HG03457 (cell line): ENCODE data around the gene DPP10.

Source experiments
- ATAC-seq: cut with Tn5 transposase; IDR thresholded peaks from one replicate; pipeline ENCODE4 v1.9.1; 2021; ENCODE audit warnings: moderate number of reproducible peaks; ENCODE audit not compliant: unreplicated experiment

The DPP10 gene

GRCh38 chr2:114579542-114579941 lies 137.1 kb downstream of the DPP10 start:
- ATAC-seq: no peak

GRCh38 chr2:114580691-114581090 lies 138.2 kb downstream of the DPP10 start:
- no peak for ATAC-seq

DNA sequence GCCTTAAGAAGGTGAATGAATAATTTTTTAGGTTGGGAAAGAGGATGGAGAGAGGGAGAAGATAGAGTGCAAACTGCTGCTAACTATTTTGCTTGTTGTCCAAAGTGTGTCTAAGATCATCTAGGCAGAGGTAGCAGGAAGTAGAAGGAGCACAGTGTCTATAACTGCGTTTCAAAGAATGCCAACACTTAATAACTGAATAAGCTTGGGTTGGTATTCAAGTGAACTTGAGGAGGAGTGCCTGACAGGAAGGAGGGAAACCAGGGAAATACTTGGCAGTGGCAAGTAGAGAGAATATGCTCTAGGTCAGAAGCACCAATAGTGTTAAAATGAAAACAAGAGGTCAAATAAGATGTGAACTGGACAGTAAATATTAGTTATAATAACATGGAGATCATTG lies 155.9 kb downstream of the DPP10 start:
- no peak for ATAC-seq

DNA sequence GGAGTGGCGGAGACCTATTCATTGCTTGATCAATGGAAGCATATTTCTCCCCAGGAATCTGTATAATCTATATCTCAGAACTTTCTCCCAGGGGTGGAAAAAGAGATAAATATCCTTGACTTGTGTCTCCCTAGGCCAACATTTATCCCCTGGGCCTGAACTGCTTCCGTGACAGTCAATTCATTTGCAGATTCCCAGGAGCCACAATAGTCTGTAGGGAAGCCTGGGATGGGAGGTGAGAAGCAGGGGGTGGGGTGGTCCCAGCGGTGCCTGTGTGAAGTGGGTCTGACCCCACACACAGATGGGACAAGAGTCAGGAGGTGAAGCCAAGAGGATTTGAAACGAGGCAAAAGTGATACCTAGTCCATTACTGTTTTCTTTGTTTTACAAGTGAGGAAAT lies 166.8 kb downstream of the DPP10 start:
- no peak for ATAC-seq

GRCh38 chr2:114609801-114610200 lies 167.4 kb downstream of the DPP10 start:
- ATAC-seq: no peak

DNA sequence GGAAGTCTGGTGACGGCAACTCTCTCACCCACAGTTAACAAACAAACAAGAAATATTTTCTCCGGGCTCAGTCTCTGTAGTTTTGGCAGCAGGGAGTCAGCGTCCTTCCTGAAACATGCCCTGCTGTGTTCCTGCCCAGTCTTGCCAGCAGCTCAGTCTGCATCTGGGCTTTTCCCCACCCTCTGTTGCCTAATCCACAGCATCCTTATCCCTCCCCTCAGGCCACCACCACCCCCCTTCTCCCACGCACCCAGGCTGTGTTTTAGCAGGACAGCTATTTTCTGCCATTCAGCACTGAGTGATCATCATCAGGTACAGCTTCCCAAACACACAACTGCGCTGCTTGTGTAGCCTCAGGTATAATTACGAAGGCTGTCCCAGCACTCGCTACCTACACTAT lies 168.2 kb downstream of the DPP10 start:
- ATAC-seq: no peak

DNA sequence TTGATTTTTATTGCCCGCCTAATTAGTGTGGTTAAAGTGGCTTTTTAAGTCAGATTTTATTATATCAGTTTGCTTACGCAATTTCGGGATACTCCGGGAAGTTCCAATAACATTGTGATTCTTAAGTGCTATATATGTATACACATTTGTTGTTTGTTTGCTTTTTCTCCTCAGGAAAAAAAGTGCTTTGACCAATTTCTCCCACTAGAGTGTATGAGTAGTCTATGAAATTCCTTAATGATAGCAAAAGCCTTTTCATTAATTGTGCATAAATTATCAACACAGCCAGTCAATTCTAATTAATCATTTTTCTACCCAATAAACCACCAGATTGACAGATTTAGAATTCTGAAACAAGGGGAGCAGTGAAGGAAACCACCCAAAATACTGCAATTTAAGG lies 172.2 kb downstream of the DPP10 start:
- ATAC-seq: no peak

DNA sequence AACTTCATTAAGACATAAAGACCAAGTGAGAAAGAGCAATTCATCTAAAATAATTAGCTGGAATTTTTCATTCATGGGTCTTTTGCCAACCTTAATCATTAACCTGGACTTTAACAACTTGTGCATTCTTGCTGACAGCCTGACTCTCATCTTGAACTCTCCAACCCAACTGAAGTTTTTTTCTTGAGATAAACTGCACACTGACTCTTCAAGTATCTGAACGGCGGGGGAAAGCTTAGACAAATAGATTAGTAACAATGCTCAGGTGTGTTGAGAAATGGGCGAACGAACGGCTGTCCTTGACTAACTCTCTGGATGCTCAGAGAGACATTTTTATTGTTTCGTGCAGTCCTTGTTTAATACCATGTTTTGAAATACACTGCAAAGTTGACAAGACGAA lies 186.0 kb downstream of the DPP10 start:
- ATAC-seq: no peak

- ATAC-seq: no peak
These were observed 188.7 kb downstream of the DPP10 start for GRCh38 chr2:114631146-114631545.

GRCh38 chr2:114642166-114642770 lies 199.8 kb downstream of the DPP10 start:
- ATAC-seq: no peak

- no peak for ATAC-seq
These were observed 200.6 kb downstream of the DPP10 start for GRCh38 chr2:114642988-114643553.

- ATAC-seq: no peak
These were observed 209.5 kb downstream of the DPP10 start for GRCh38 chr2:114651933-114652332.

DNA sequence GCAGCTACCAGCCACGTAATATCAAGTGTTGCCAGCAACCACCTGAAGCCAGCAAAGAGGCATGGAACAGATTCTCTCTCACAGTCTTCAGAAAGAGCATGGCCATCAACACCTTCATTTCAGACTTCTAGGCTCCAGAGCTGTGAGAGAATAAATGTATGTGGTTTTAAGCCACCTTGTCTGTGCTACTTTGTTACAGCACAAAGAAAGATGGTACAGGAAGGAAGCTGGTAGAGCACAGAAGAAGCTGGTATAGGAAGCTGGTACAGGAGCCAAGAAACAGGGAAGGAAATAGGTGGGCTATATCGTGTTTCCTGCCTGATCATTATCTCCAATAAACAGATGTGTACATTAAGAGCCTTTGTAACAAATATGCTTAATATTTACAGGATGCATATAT lies 217.4 kb downstream of the DPP10 start:
- ATAC-seq: no peak

- no peak for ATAC-seq
These were observed 219.8 kb downstream of the DPP10 start for GRCh38 chr2:114661971-114662939.

DNA sequence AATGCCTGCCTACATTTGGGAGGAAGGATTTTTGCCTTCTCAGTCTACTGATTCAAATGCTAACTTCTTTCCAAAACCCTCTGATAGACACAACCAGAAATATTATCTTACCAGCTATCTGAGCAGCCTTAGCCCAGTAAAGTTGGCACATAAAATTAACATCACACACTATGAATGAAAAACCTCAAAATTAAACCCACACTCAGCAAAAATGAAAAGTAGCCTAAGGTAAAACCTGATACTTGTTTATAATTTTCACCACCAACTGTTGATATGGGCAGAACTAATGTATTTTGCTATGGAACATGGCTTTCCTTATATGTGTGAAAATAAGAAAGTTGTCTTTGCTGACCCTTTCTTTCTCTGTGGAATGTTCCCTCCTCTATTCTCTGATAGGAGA lies 226.0 kb downstream of the DPP10 start:
- no peak for ATAC-seq

DNA sequence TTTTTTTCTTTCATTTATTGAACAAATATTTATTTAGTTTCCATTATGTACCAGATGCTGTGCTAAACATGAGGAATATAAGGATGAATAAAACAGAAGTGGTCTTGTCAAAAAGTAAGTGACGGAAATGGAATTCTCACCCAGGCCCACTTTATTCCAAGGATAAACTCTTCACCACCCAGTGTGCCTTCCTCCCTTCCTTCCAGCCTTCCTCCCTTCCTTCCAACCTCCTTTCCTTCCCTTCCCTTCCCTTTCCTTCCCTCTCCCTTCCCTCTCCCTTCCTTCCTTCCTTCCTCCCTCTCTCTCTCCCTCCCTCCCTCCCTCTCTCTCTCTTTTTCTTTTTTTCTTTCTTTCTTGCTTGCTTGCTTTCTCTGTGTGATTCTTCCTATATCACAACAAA lies 240.8 kb downstream of the DPP10 start:
- no peak for ATAC-seq

DNA sequence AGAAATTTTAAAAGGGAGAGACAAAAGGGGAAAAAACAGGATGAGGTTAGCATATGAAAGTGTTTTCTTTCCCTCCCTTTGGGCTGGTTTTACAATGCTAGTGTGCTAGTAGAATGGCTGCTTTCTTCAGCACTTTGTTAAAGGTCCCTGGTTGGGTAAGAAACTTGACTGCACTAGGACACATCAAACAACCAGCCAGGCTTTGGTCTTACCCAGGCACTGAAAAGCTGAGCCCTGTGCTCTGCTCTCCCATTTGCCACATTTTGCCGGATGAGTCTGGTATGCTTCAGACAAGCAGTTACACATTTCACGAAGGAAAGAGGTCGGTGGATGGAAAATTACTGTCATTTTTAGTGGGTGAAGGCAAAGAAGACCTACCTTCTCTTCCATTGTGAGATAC lies 242.0 kb downstream of the DPP10 start:
- ATAC-seq: no peak

DNA sequence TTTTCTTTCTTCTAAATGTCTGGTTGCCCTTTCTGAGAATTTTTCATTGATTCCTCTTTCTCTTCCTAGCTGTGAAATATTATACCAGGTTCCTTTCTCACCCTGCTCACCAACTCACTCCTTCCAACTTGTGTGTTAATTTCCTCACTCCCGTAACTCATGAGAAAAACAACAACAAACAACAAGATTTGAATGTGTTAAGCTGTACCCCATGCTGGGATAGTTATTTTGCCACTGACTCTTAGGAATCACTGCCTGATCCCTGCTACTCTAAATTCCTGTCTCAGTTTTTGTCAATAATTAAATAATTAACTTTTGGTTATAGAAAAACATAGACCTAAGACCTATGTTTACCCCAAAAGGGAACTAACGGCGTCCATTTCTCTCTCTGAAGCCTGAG lies 242.7 kb downstream of the DPP10 start:
- ATAC-seq: no peak

GRCh38 chr2:114688241-114688640 lies 245.8 kb downstream of the DPP10 start:
- ATAC-seq: no peak

DNA sequence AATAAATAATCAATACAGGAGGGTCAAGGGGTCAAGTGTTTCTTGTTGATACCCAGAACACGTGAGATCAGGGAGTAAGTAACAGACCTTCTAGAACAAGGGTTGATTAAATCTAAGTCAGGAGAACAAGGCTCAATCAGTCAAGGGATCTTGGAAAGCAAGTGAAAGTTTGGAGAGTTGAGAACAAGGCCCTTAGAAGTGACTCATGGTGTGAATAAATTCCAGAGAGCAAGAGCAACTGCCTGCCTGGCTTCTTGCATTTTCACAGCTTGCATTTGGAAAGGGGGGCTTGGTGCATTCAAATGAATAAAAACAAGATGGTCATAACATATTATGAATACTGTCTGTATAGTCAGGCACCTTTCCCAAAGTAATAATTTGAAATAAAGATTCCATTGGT lies 256.1 kb downstream of the DPP10 start:
- no peak for ATAC-seq

DNA sequence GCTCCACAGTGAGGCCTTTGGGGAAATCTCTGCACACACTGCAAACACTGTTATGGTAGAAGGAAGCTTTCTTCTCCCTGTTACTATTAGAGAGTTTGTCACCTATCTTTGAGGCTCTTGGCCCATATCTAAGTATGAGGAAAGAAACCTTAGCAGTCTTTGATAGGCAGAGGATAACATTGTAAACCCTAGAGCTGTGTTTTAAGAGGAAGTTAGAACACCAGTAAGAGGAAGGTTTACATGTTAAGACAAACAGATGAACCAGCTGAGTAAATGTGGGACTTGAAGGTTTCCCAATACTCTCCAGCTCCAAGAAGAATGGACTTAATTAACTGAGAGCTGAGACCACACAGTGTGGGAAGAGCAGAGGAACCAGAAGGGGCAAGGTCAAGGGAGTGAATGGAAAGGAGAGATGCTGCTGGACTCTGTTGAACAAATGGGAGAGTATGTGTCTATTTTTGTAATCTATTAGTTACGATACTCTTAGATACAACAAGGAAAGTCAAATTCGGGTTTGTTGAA lies 257.0 kb downstream of the DPP10 start:
- no peak for ATAC-seq

GRCh38 chr2:114700440-114700839 lies 258.0 kb downstream of the DPP10 start:
- ATAC-seq: no peak
